Breast epithelium (tissue), 3 donors: ENCODE data around the gene SEBOX.

Experiments
- POLR2A ChIP-seq: fragments of 450-650 bp; IDR thresholded peaks from one replicate; pipeline ENCODE4 v1.6.1; 2016; ENCODE audit warnings: antibody characterized with exemption, mild to moderate bottlenecking, moderate library complexity
- POLR2AphosphoS5 ChIP-seq, 3 donors: sonication (generic); formaldehyde crosslinking; IDR thresholded peaks; one replicate each; pipeline ENCODE4 v1.6.1; 2017; ENCODE audit warnings: antibody characterized with exemption in 3 of 3
- TF ChIP-seq, protein P1 (sequence below), 3 donors: fragments of 450-650 bp; IDR thresholded peaks; one replicate each; pipeline ENCODE4 v1.5.1; 2016 to 2017; ENCODE audit warnings: antibody characterized with exemption in 3 of 3, mild to moderate bottlenecking in 3 of 3, moderate library complexity in 3 of 3

- TF ChIP-seq, protein P1, sequence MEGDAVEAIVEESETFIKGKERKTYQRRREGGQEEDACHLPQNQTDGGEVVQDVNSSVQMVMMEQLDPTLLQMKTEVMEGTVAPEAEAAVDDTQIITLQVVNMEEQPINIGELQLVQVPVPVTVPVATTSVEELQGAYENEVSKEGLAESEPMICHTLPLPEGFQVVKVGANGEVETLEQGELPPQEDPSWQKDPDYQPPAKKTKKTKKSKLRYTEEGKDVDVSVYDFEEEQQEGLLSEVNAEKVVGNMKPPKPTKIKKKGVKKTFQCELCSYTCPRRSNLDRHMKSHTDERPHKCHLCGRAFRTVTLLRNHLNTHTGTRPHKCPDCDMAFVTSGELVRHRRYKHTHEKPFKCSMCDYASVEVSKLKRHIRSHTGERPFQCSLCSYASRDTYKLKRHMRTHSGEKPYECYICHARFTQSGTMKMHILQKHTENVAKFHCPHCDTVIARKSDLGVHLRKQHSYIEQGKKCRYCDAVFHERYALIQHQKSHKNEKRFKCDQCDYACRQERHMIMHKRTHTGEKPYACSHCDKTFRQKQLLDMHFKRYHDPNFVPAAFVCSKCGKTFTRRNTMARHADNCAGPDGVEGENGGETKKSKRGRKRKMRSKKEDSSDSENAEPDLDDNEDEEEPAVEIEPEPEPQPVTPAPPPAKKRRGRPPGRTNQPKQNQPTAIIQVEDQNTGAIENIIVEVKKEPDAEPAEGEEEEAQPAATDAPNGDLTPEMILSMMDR (IDR thresholded peaks at IDR 0.05), result no peak
- no peak for TF ChIP-seq POLR2A
- no peak for TF ChIP-seq POLR2AphosphoS5 (IDR thresholded peaks at IDR 0.05)
Observed at GRCh38 chr17:28404812-28405570, 40.0 kb upstream of the SEBOX start.
